GM18498 (cell line): ENCODE results near the gene TNS3.

ENCODE experiments used
- ATAC-seq: cut with Tn5 transposase; IDR thresholded peaks from one replicate; pipeline ENCODE4 v1.9.1; 2021; ENCODE audit warnings: mild to moderate bottlenecking, moderate library complexity; ENCODE audit not compliant: unreplicated experiment

The TNS3 gene

GRCh38 chr7:47320296-47320695, 261.6 kb downstream of the TNS3 start:
- ATAC-seq, result no peak

DNA sequence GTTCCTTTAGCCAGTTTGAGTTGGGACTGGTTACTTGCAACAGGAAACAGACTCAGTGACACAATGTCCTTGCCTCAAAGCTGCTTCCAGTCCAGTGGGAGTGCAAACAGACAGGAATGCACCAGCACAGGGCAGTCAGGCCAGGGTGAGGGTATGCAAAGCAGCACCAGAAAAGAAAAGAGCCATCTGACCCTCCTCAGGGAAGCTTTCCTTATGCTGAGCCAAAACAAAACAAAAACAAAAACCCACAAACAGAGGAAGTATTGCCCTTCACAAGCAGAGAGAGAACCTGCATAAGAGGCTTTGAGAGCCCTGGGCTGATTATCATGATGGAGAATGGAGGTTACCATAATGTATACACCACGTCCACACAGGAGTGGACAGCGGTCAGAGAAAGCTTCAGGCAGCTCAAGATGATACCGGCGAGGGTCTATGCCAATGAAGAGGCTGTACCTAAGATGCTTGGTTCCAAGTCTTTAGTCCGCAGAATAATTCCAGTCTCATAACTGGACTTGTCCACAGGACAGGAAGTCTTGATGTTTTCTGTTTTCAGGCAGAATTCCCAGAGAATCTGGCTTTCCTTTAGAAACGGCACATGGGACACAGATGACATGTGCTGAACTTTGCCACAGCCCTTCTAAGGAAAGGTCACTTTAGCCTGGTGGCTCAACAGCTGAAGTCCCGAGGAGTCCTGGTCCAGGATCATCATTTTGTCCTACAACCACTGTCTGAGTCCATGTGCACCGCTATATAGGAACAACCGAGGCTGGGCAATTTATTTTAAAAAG, 263.3 kb downstream of the TNS3 start:
- peak; percentile 76 for ATAC-seq

GRCh38 chr7:47317487-47317886, 264.4 kb downstream of the TNS3 start:
- no peak for ATAC-seq

DNA sequence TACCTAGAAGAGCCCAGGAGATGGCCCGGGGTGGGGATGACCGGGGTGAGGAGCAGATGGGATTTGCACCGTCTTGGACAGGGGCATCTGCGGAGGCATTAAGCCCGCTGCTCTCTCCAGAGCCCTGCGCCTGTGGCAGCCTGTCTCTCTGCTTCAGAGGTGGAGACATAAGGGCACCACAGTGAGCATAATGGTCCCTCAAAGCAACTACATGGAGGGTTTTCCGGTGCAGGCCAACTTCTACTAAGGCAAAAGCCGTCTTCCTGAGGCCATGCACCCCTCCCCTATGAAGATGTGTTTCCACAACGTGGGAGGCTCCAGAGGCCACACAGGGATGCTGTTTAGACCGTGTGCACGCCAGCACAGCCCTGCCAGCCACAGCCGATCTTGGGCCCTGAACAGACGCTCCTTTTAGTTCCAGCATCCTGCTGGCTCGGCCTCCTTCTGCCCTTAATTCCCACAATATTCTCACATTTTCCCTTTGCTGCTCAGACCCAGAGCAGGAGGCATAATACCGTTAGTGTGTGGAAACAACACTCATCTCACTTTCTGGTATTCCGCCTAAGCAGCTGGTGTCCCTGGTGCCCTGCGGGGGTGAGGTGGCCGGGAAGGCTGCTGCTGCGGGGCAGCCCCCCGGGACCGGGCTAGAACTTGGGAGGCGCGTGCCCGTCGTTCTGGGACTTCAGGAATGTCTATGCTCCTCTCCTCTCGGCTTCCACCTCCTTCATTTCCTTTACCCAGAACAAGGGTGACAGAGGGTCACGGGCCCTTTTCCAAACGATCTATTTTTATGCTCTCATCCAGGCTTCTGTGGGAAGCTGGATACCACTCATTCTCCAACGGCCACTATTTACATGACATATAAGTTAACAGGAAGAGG, 266.9 kb downstream of the TNS3 start:
- ATAC-seq, result no peak

- no peak for ATAC-seq
These were observed 267.7 kb downstream of the TNS3 start for GRCh38 chr7:47314248-47314647.

DNA sequence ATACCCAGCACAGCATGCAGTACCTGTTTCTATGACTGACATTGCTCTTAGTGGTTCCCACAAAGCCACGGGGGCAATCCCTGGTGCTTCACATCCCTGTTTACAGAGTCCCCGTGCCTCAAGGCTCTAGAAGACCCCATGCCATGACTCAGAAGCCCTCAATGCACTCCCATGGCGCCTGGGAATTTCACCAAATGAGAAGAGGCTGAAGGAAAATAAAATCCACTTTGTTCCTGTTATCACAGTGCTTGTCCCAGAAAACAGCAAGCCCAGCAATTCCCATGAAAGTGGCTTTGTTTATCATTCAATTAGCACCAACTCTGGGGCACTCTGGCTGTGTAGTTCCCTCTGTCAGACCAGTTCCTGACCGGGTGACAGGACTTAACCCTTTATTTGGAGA, 268.3 kb downstream of the TNS3 start:
- no peak for ATAC-seq

GRCh38 chr7:47311891-47312290, 270.0 kb downstream of the TNS3 start:
- ATAC-seq, result no peak

DNA sequence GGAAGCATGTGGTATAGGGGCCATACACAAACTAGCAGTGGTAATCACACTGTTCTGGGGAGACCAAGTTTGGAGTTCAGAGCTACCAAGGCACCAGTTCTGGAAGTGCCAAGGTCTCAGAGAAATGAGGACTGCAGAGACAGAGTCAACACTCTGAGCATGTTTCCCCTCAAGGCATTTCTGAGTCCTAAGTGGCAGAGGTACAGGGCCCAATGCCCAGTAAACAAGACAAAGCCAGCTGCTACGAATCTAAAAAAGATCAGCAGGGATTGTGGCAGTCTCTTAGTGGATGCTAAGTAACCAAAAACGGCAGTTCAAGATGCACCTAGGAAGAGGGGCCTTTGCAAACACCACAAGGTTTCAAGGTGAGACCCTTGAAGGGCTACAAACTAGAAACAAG, 271.9 kb downstream of the TNS3 start:
- ATAC-seq, result no peak

DNA sequence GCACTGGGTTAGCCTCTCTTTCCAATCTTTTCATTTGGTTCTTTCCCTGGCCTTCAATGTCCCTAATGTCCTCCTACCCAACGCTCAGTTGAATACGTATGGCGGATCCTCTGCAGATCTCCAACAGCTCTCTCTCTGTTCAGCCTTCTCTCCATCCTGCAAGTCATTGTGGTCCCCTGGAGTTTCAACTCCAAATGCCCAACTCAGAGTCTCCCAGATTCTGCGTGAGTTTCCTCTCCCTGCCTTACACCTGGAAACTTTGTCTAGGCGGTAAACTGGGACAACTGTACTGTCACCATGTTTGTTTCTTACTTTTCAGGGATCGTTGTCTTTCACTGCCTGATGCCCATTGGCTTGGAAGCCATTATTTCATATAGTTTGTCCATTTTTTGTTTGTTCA, 273.1 kb downstream of the TNS3 start:
- ATAC-seq, result no peak

- ATAC-seq, result no peak
These were observed 274.6 kb downstream of the TNS3 start for GRCh38 chr7:47307311-47307710.

DNA sequence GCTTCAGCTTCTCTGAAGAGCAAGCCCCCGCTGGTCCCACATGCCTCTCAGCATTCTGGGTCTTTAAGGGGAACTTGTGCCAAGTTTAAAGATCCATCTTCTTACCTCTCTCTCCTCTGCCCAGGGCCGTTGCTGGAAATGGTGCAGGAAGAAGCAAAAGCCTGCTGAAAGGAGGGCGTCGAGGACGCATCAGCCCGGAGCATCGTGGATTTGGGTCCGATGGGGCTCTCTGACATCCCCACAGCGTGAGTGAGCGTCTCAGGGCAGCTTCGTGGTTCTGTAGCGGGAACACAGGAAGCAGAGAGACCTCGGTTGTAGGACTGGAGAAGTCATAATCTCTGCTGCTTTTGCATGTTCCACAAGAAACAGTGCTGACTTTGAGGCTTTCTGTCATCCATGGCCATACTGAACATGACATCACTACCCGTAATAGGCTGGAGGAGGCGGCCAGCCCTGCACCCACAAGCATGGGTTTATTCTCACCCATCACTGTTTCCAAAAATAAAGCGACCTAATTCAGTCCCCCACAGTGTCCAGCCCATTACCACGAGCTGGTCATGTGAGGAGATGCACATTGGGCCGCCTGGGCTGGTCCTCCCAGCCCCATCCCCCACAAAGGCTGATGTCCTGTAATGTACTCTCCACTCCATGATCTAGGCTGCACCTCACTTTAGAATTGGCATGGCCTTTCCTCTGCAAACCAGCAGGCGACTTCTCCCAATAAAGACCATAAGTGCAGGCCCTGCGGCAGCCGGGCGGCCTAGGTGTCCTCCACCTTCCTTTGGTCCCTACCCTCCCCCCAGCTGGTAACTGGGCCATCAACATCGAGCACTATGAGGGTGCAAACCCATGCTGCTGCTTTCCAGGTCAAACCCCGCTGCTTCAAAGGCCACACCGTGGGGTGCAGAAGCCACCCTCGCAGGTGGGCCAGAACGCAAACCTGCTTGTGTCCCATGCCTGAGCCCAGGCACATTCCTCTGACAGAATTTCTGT, 276.9 kb downstream of the TNS3 start:
- no peak for ATAC-seq

DNA sequence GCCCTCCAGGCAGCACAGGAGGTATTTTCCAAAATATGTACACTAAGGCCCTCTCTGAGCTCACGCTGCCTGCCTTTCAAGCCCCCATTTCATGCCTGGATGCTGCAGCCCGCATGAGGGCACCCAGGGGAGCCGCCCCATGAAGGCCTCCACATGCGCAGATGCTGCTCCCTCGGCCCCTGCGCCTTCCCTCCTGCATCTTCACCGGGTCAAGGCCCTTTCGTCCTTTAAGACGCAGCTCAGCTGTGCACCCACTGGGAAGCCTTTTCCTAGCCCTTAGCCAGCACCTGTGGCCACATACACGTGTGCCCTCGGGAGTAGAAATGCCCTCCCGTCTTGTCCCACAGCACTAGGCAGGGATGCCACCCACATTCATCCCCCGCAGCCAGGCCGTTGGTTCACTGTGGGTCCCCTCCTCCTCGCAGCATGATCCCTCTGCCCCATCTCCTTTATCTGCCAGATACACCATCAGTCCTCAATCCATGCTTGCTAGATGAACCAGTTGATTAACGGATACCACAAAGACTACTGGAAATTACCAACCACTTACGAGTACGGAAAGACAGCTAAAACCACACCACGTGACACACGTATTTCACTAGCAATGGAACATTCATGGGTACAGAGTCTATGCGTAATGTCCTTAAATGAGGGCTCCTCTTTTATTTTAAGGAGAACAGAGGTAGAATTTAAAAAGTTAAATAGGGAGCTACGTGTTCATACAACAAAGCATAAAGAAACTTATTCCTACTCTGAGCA, 278.0 kb downstream of the TNS3 start:
- no peak for ATAC-seq

GRCh38 chr7:47303014-47303694, 278.8 kb downstream of the TNS3 start:
- no peak for ATAC-seq

DNA sequence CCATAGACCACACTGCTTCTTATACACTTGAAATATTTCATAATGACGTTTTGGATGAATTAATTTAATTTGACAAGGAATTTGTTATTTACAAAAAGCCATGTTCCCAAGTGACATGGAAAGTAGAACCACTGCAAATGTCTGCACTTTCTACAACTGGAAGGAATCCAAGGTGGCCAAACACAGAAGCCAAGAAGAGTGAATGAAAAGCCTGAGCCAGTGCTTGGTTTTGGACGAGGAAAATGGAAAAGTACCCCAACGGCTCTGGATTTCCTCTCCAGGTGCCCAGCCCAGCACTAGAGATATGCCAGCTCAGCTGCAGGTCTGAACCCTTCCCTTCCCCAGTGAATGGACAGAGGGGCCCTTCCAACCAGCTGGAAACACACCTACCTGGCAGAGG, 279.4 kb downstream of the TNS3 start:
- ATAC-seq, result no peak

DNA sequence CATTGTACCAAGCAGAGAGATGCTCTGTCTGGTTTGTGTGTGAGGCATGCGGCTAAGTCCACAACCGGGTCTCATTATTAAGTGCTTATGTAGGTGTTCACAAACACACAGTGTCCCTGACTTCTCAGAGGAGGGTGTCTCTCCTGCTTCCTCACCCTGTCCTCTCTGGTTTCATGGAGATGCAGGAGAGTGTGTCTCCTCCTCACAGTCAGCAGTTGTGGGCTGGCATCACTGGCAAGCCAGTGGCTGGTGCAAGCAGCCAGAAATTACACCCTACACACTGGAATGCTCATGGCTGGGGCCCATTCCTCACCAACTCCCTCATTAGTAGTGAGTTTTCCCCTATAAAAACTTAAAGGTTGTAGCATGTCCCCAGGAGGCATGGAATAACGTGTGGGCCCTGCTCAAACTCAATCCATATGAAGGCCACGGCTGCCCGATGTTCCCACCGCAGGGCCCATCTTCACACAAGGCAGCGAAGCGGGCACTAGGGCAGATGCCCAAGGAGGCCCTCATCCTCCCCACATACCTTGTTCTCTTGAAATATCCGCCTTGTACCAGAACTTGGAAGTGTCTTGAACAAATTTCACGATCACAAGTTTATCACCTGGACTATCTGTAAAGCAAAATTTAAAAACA, 280.1 kb downstream of the TNS3 start:
- no peak for ATAC-seq

- no peak for ATAC-seq
These were observed 280.8 kb downstream of the TNS3 start for GRCh38 chr7:47301105-47301477.

DNA sequence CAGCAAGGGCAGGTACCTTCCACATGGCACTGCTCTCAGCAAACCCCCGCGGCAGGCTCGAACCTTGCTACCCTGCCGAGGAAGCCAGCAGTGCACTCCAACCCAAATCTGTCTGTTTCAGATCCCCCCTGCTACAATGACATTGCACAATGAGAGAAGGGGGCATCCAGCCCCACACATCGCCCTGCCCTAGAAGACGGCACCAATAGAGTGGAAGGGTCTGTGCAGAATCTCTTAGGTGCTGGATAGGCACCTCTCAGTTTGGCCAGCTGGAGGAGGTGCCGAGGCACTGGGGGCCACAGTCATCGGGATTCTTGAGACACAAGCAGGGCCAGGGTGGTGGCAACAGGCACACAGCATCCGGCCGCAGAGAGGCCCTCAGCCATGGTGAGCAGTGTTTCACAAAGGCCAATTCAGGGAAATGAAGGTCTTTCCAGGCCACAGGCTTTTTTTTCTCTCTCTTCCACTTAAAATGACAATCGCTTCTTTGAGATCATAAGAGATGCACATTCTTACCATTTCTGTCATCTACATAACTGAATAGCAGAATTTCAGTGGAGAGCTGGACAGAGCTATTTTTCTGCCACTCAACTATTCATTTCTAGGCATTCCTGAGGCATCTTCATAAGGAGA, 281.3 kb downstream of the TNS3 start:
- ATAC-seq, result no peak

DNA sequence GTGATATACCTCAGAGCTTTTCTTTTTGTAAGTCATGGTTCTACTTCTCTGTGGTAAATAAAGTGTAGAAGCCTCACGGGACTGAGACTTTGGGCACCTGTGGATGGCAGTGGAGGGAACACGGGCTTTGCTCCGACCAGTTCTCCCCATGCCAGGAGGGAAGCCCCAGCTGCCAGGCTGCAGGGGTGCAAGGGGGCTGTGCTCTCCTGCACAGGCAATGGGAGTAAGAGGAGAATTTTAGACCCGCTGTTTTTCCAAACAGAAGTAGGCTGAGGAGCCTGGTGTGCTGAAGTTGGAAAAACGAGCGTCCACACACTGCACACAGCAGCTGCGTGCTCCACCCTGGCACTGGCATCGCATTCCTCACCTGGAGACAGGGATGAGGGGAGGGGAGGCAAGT, 282.4 kb downstream of the TNS3 start:
- no peak for ATAC-seq

DNA sequence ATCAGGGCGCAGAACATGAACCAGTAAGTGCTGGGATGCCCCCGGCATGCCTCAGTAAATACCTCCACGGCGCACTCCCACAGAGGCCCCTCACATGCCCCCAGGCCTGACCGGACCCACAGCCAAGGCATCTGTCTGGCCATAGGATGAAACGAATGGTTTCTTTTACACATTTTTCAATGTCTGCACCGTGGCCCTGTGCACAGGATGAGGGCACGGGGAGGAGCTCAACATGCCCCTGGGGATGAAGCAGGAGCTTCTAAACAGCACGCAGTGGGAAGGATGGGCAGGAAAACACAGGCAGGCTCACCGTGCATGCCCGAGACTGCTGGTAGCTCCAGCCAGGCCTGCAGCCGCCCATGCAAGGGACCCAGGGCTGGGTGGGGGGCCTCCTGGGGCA, 283.3 kb downstream of the TNS3 start:
- ATAC-seq, result no peak
